Stomach smooth muscle (tissue), 2 donors: ENCODE results near the gene ZGLP1.
"Not testable (repeated sequence)": the region's sequence is repeated elsewhere in the genome, so short reads cannot be mapped to it uniquely, and the experiment has no call there.

Experiments used
- H3K27ac ChIP-seq: one replicate; pipeline ENCODE4 v1.7.0; 2013; ENCODE audit warnings: mild to moderate bottlenecking, low read length, inconsistent platforms
- H3K27me3 ChIP-seq, 2 donors: one replicate each; pipeline ENCODE4 v1.7.0; 2013; ENCODE audit warnings: low read length in 2 of 2; ENCODE audit not compliant: insufficient read depth in 2 of 2, control insufficient read depth in 1 of 2
- H3K36me3 ChIP-seq, 2 donors: one replicate each; pipeline ENCODE4 v1.7.0; 2013; ENCODE audit warnings: low read length in 2 of 2; ENCODE audit not compliant: control insufficient read depth in 2 of 2, insufficient read depth in 2 of 2
- H3K4me1 ChIP-seq: one replicate; pipeline ENCODE4 v1.7.0; 2013; ENCODE audit warnings: low read length; ENCODE audit not compliant: control insufficient read depth, insufficient read depth
- H3K4me3 ChIP-seq, 2 donors: one replicate each; pipeline ENCODE4 v1.7.0; 2013; ENCODE audit warnings: low read length in 2 of 2
- H3K9ac ChIP-seq, 2 donors: one replicate each; pipeline ENCODE4 v1.7.0; 2013; ENCODE audit warnings: low read length in 2 of 2, mild to moderate bottlenecking in 1 of 2
- H3K9me3 ChIP-seq, 2 donors: one replicate each; pipeline ENCODE4 v1.7.0; 2013; ENCODE audit warnings: low read length in 2 of 2; ENCODE audit not compliant: control insufficient read depth in 2 of 2
- donor health status: healthy.
- donor health status: Pancreatic carcinoma.

The ZGLP1 gene

GRCh38 chr19:10284960-10285278, 24.7 kb downstream of the ZGLP1 start:
- no peaks in the 10 kb centered on the region for H3K9me3 ChIP-seq
- H3K4me3 ChIP-seq: no peak overlapping the region
- H3K4me1 ChIP-seq: peaks cover 23% of the 10 kb centered on the region
- H3K27me3 ChIP-seq: peaks cover 29 to 41% of the 10 kb centered on the region in 2 donors
- no peak overlapping the region for H3K9ac ChIP-seq
- no peaks in the 10 kb centered on the region for H3K36me3 ChIP-seq
- no peak overlapping the region for H3K27ac ChIP-seq

GRCh38 chr19:10284065-10284959, 25.3 kb downstream of the ZGLP1 start:
- peaks cover 25 to 35% of the 10 kb centered on the region in 2 donors for H3K27me3 ChIP-seq
- H3K9ac ChIP-seq: no peak overlapping the region
- H3K4me1 ChIP-seq: peaks cover 18% of the 10 kb centered on the region
- H3K9me3 ChIP-seq: no peaks in the 10 kb centered on the region
- no peak overlapping the region for H3K27ac ChIP-seq
- H3K4me3 ChIP-seq: no peak overlapping the region
- no peaks in the 10 kb centered on the region for H3K36me3 ChIP-seq

- H3K9me3 ChIP-seq: no peaks in the 10 kb centered on the region
- peaks cover 11% of the 10 kb centered on the region for H3K4me1 ChIP-seq
- no peak overlapping the region for H3K4me3 ChIP-seq
- H3K36me3 ChIP-seq: no peaks in the 10 kb centered on the region
- no peak overlapping the region for H3K27ac ChIP-seq
- H3K9ac ChIP-seq: no peak overlapping the region
- peaks cover 19 to 27% of the 10 kb centered on the region in 2 donors for H3K27me3 ChIP-seq
These were observed 26.1 kb downstream of the ZGLP1 start for GRCh38 chr19:10283301-10284064.

- H3K4me3 ChIP-seq, H3K36me3 ChIP-seq, H3K4me1 ChIP-seq, H3K9ac ChIP-seq, H3K27ac ChIP-seq, H3K9me3 ChIP-seq: not testable (repeated sequence)
- peaks cover 8 to 13% of the 10 kb centered on the region in 2 donors for H3K27me3 ChIP-seq
These were observed 27.6 kb downstream of the ZGLP1 start for GRCh38 chr19:10282043-10282442.

GRCh38 chr19:10279737-10280442, 29.7 kb downstream of the ZGLP1 start:
- Histone ChIP-seq H3K4me1 (no peaks in the 10 kb centered on the region), H3K9ac (no peak overlapping the region), H3K27ac (no peak overlapping the region), H3K4me3 (no peak overlapping the region), H3K9me3 (no peaks in the 10 kb centered on the region), H3K27me3 (peaks cover 0 to 5% of the 10 kb centered on the region in 2 donors), H3K36me3 (no peaks in the 10 kb centered on the region)

GRCh38 chr19:10278935-10279334, 30.7 kb downstream of the ZGLP1 start:
- H3K27ac ChIP-seq: no peak overlapping the region

GRCh38 chr19:10277795-10278589, 31.6 kb downstream of the ZGLP1 start:
- no peak overlapping the region for H3K27ac ChIP-seq
- no peaks in the 10 kb centered on the region for H3K4me1 ChIP-seq
- H3K4me3 ChIP-seq: no peak overlapping the region

More at GRCh38 chr19:10278935-10279334, 30.7 kb downstream of the ZGLP1 start:
- Histone ChIP-seq H3K36me3 (no peaks in the 10 kb centered on the region), H3K9me3 (no peaks in the 10 kb centered on the region), H3K4me1 (no peaks in the 10 kb centered on the region), H3K4me3 (no peak overlapping the region), H3K27me3 (peaks cover 0 to 5% of the 10 kb centered on the region in 2 donors), H3K9ac (no peak overlapping the region)

GRCh38 chr19:10274589-10274988, 35.0 kb downstream of the ZGLP1 start:
- H3K9me3 ChIP-seq: no peaks in the 10 kb centered on the region
- no peak overlapping the region for H3K27ac ChIP-seq
- H3K4me1 ChIP-seq: peaks cover 17% of the 10 kb centered on the region
- no peaks in the 10 kb centered on the region for H3K36me3 ChIP-seq
- peaks cover 18 to 22% of the 10 kb centered on the region in 2 donors for H3K27me3 ChIP-seq
- H3K9ac ChIP-seq: no peak overlapping the region
- no peak overlapping the region for H3K4me3 ChIP-seq

More at GRCh38 chr19:10277795-10278589, 31.6 kb downstream of the ZGLP1 start:
- no peaks in the 10 kb centered on the region for H3K27me3 ChIP-seq
- H3K36me3 ChIP-seq: no peaks in the 10 kb centered on the region
- H3K9me3 ChIP-seq: no peaks in the 10 kb centered on the region
- H3K9ac ChIP-seq: no peak overlapping the region

- H3K27me3 ChIP-seq: peaks cover 18 to 27% of the 10 kb centered on the region in 2 donors
- no peaks in the 10 kb centered on the region for H3K9me3 ChIP-seq
- peak overlapping the region in 1 of 2 donors; percentile 45 for H3K9ac ChIP-seq
- H3K36me3 ChIP-seq: no peaks in the 10 kb centered on the region
- peak overlapping the region; percentile 35 to 65 for H3K4me3 ChIP-seq
- peaks cover 18% of the 10 kb centered on the region for H3K4me1 ChIP-seq
- H3K27ac ChIP-seq: peak overlapping the region; percentile 67
These were observed 38.0 kb downstream of the ZGLP1 start for GRCh38 chr19:10271543-10272086.
